Cardiac muscle cell (in vitro differentiated cells and primary cell): ENCODE measurements around the gene FBLN1. TPM values are rescaled to one million over a fixed set of nuclear protein-coding genes. Genes with fewer than 3 reads are reported as not detected.
A peak's percentile ranks its signal among the peaks of the same experiment; 100 is the strongest.
"Not testable (repeated sequence)": the region's sequence is repeated elsewhere in the genome, so short reads cannot be mapped to it uniquely, and the experiment has no call there.

Experiments used
- DNase-seq, 2 donors: peaks; one replicate each; pipeline versions ENCODE4 v3.0.0 to v3.0.0-alpha.2; 2010 to 2017; ENCODE audit warnings: low read depth in 1 of 2, low spot score in 1 of 2
- H3K27ac ChIP-seq: fragments of 200-600 bp; sonication (generic); 2 replicates; pipeline ENCODE4 v1.5.1; 2016
- H3K27me3 ChIP-seq: fragments of 200-600 bp; sonication (generic); 2 replicates; pipeline ENCODE4 v1.6.0; 2016; ENCODE audit warnings: control low read depth
- H3K36me3 ChIP-seq: fragments of 200-600 bp; sonication (generic); 2 replicates; pipeline ENCODE4 v1.5.1; 2016; ENCODE audit warnings: control low read depth
- H3K4me1 ChIP-seq: fragments of 200-600 bp; sonication (generic); 2 replicates; pipeline ENCODE4 v1.8.1; 2017; ENCODE audit warnings: low read depth, mild to moderate bottlenecking, mixed run types
- H3K4me3 ChIP-seq: fragments of 200-600 bp; sonication (generic); 2 replicates; pipeline ENCODE4 v1.5.1; 2016; ENCODE audit warnings: mild to moderate bottlenecking
- H3K9me3 ChIP-seq: fragments of 200-600 bp; sonication (generic); 2 replicates; pipeline ENCODE4 v1.5.1; 2017; ENCODE audit warnings: low read depth, mild to moderate bottlenecking, control low read depth
- CTCF ChIP-seq: IDR thresholded peaks from 2 replicates; pipeline ENCODE4 v1.5.1; 2012; ENCODE audit warnings: low read depth, mild to moderate bottlenecking, low read length
- polyA plus RNA-seq: library from polyadenylated mRNA; unstranded; fragments of >200 nt; fragmentation: Nextera tagmentation; extraction: Ambion mirVana; gene quantifications from 2 replicates; pipeline ENCODE4 v1.2.1, GENCODE V29; 2016
- total RNA-seq: library from RNA; depleted of rRNA; stranded (reverse); fragments of >200 nt; gene quantifications from 2 replicates; pipeline ENCODE4 v1.2.3, GENCODE V29; 2016

Gene FBLN1
- total and polyA plus RNA-seq, 2 experiments from 2014 or later, result 53.8 to 55.7 TPM

GRCh38 chr22:45542001-45542520, 39.4 kb downstream of the FBLN1 start:
- no peak for DNase-seq
- Histone ChIP-seq H3K36me3 (no peaks in the 10 kb centered on the region), H3K27ac (no peak overlapping the region), H3K4me1 (no peaks in the 10 kb centered on the region), H3K9me3 (no peaks in the 10 kb centered on the region), H3K27me3 (no peaks in the 10 kb centered on the region), H3K4me3 (no peak overlapping the region)
- TF ChIP-seq CTCF, result no peak

GRCh38 chr22:45542736-45543135, 40.1 kb downstream of the FBLN1 start:
- DNase-seq, H3K4me3 ChIP-seq, H3K27me3 ChIP-seq, H3K9me3 ChIP-seq, H3K27ac ChIP-seq, H3K36me3 ChIP-seq, H3K4me1 ChIP-seq: not testable (repeated sequence)

GRCh38 chr22:45543243-45543642, 40.6 kb downstream of the FBLN1 start:
- DNase-seq, result no peak

GRCh38 chr22:45544588-45545170, 42.0 kb downstream of the FBLN1 start:
- no peak for TF ChIP-seq CTCF
- Histone ChIP-seq H3K27me3 (no peaks in the 10 kb centered on the region), H3K36me3 (no peaks in the 10 kb centered on the region), H3K4me1 (peaks cover 6% of the 10 kb centered on the region), H3K4me3 (no peak overlapping the region), H3K27ac (no peak overlapping the region), H3K9me3 (no peaks in the 10 kb centered on the region)
- peak in 1 of 2 donors; percentile 93 for DNase-seq

More at GRCh38 chr22:45543243-45543642, 40.6 kb downstream of the FBLN1 start:
- no peak overlapping the region for H3K4me3 ChIP-seq
- no peaks in the 10 kb centered on the region for H3K36me3 ChIP-seq
- no peaks in the 10 kb centered on the region for H3K27me3 ChIP-seq
- no peaks in the 10 kb centered on the region for H3K4me1 ChIP-seq
- TF ChIP-seq CTCF, result no peak
- H3K27ac ChIP-seq, result no peak overlapping the region
- H3K9me3 ChIP-seq, result no peaks in the 10 kb centered on the region

- no peaks in the 10 kb centered on the region for H3K9me3 ChIP-seq
- TF ChIP-seq CTCF, result no peak
- H3K4me3 ChIP-seq, result no peak overlapping the region
- no peaks in the 10 kb centered on the region for H3K36me3 ChIP-seq
- H3K27ac ChIP-seq, result no peak overlapping the region
- DNase-seq, result no peak
- H3K27me3 ChIP-seq, result no peaks in the 10 kb centered on the region
- H3K4me1 ChIP-seq, result peaks cover 6% of the 10 kb centered on the region
These were observed 43.8 kb downstream of the FBLN1 start for GRCh38 chr22:45546333-45547015.

- Histone ChIP-seq H3K9me3 (no peaks in the 10 kb centered on the region), H3K27me3 (no peaks in the 10 kb centered on the region), H3K27ac (no peak overlapping the region), H3K4me3 (no peak overlapping the region), H3K36me3 (no peaks in the 10 kb centered on the region), H3K4me1 (peaks cover 6% of the 10 kb centered on the region)
- TF ChIP-seq CTCF, result no peak
- DNase-seq, result no peak
These were observed 44.3 kb downstream of the FBLN1 start for GRCh38 chr22:45547016-45547345.
